Dendritic cell treated with granulocyte-macrophage colony-stimulating factor and Interleukin-4, amounts not matched to agents 40 ng/mL and 50 ng/mL, for 4 days (primary cell): Measurements from ENCODE around the gene DCDC2.
"Not testable (repeated sequence)": the region's sequence is repeated elsewhere in the genome, so short reads cannot be mapped to it uniquely, and the experiment has no call there.

Experiments used
- H3K27ac Mint-ChIP-seq: one replicate; pipeline ENCODE4 v1.8.0; 2022; ENCODE audit warnings: mild to moderate bottlenecking, mixed read lengths
- H3K27me3 Mint-ChIP-seq: one replicate; pipeline ENCODE4 v1.8.0; 2022; ENCODE audit warnings: mild to moderate bottlenecking, mixed read lengths
- H3K36me3 Mint-ChIP-seq: one replicate; pipeline ENCODE4 v1.8.0; 2022; ENCODE audit warnings: low read depth, mixed read lengths
- H3K4me1 Mint-ChIP-seq: one replicate; pipeline ENCODE4 v1.8.0; 2022; ENCODE audit warnings: low read depth, mixed read lengths
- H3K4me3 Mint-ChIP-seq: one replicate; pipeline ENCODE4 v1.8.0; 2022; ENCODE audit warnings: mild to moderate bottlenecking, moderate library complexity, mixed read lengths
- H3K9me3 Mint-ChIP-seq: one replicate; pipeline ENCODE4 v1.8.0; 2022; ENCODE audit warnings: mixed read lengths
- intact Hi-C: fragments of 100-400 bp; cut with micrococcal nuclease; formaldehyde crosslinking; loops from one replicate; pipeline ENCODE4 v1.15.0; 2022

The DCDC2 gene

DNA sequence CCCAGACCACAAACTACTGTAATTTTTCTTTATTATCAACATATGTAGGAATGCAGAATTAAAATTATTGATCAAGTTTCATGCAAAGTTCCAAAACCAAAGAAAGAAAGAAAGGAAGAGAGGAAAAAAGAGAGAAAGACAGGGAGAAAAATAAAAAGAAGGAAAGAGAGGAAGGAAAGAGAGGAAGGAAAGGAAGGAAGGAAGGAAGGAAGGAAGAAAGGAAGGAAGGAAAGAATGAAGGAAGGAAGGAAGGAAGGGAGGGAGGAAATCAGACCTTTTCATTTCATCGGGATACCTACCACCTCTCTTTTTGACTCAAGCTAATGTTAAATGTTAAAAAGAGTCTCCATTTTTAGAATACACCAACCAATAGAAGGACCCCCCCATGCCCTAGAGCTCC lies 31.9 kb downstream of the DCDC2 start:
- intact Hi-C loops = no loop called here
- Mint-ChIP-seq H3K4me3 (no peak overlapping the region), H3K27me3 (peaks cover 1% of the 10 kb centered on the region), H3K36me3 (no peaks in the 10 kb centered on the region), H3K4me1 (no peaks in the 10 kb centered on the region), H3K9me3 (no peaks in the 10 kb centered on the region), H3K27ac (no peak overlapping the region)

DNA sequence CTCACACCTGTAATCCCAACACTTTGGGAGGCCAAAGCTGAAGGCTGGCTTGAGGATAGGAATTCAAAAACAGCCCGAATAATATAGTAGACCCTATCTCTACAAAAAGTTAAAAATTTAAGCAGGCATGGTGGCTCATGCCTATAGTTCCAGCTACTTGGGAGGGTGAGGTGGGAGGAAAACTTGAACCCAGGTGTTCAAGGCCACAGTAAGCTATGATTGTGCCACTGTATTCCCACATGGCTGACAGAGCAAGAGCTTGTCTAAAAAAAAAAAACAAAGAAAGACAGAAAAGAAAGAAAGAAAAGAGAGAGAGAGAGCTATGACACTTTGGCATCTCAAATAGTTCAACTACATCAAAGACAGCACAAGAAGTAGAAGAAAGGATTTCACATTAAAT lies 33.2 kb downstream of the DCDC2 start:
- H3K4me1 Mint-ChIP-seq = no peaks in the 10 kb centered on the region
- H3K27ac Mint-ChIP-seq = no peak overlapping the region
- intact Hi-C loops = no loop called here
- peaks cover 1% of the 10 kb centered on the region for H3K27me3 Mint-ChIP-seq
- H3K9me3 Mint-ChIP-seq = no peaks in the 10 kb centered on the region
- H3K4me3 Mint-ChIP-seq = no peak overlapping the region
- H3K36me3 Mint-ChIP-seq = no peaks in the 10 kb centered on the region

- Mint-ChIP-seq H3K27me3 (peaks cover 1% of the 10 kb centered on the region), H3K36me3 (no peaks in the 10 kb centered on the region), H3K4me3 (no peak overlapping the region), H3K27ac (no peak overlapping the region), H3K4me1 (no peaks in the 10 kb centered on the region), H3K9me3 (no peaks in the 10 kb centered on the region)
- intact Hi-C loops = no loop called here
These were observed 34.1 kb downstream of the DCDC2 start for GRCh38 chr6:24323632-24324337.

- intact Hi-C loops = no loop called here
- no peaks in the 10 kb centered on the region for H3K9me3 Mint-ChIP-seq
- peaks cover 1% of the 10 kb centered on the region for H3K27me3 Mint-ChIP-seq
These were observed 34.9 kb downstream of the DCDC2 start for GRCh38 chr6:24322924-24323323.

DNA sequence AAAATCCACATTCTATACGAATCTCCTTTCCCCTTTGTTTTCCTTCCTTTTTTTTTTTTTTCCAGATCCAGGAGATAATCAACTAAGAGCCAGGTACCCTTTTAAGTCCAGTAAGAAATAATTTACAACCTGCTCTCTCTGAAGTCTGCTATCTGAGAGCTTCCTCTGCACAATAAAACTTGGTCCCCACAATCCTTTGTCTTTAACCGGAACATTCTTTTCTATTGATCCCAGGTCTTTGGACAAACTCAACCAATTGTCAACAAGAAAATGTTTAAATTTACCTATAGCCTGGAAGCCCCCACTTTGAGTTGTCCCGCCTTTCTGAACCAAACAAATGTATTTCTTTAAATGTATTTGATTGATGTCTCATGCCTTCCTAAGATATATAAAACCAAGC lies 35.4 kb downstream of the DCDC2 start:
- H3K27ac Mint-ChIP-seq, H3K9me3 Mint-ChIP-seq, H3K27me3 Mint-ChIP-seq, H3K36me3 Mint-ChIP-seq, H3K4me3 Mint-ChIP-seq, H3K4me1 Mint-ChIP-seq, intact Hi-C loops: not testable (repeated sequence)

More at GRCh38 chr6:24322924-24323323, 34.9 kb downstream of the DCDC2 start:
- H3K4me1 Mint-ChIP-seq = no peaks in the 10 kb centered on the region
- no peaks in the 10 kb centered on the region for H3K36me3 Mint-ChIP-seq
- H3K4me3 Mint-ChIP-seq = no peak overlapping the region
- no peak overlapping the region for H3K27ac Mint-ChIP-seq

GRCh38 chr6:24321538-24322162 lies 36.2 kb downstream of the DCDC2 start:
- Mint-ChIP-seq H3K27ac (no peak overlapping the region), H3K9me3 (no peaks in the 10 kb centered on the region), H3K36me3 (no peaks in the 10 kb centered on the region), H3K4me1 (no peaks in the 10 kb centered on the region), H3K4me3 (no peak overlapping the region), H3K27me3 (peaks cover 1% of the 10 kb centered on the region)
- intact Hi-C loops = no loop called here

DNA sequence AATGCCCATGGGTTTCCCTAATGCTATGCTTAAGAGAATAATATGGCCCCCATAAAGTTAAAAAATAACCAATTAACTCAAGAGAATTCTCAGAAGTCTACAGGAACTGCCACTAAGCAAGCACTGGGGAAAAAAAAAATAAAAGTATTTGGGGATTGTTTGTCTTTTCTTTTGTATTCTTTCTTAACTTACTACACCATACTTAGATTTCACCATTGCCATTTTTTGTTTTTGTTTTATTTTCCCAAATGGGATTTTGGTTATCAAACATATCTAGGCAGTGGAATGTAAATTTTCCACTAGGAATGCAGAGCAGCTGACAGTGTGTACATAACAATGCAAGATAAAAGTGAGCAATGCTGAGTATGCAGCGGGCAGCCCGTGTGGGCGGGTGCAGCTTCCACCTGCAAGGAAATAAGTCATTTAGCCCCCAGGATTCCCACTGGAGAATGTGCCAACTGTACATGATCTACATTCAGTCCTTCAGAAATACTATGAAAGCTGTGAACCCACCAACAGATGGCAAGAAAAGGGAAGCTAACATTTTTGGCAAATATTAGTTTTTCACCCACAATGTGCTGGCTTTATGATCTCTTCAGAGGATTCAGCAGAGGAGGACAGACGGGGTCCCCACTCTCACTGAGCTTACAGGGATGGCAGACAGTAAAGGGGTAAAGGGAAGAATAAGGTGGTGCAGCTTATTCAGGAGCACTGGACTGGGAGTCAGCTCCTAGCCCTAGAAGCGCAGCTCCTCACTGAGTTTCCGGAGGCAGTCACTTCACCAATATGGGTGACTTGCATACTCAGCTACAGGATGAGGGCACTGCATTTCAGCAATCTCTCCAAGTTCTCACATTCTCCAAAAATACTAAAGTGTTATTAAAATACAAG lies 44.4 kb downstream of the DCDC2 start:
- H3K27me3 Mint-ChIP-seq = no peaks in the 10 kb centered on the region
- no peak overlapping the region for H3K4me3 Mint-ChIP-seq
- H3K4me1 Mint-ChIP-seq = no peaks in the 10 kb centered on the region
- peaks cover 22% of the 10 kb centered on the region for H3K9me3 Mint-ChIP-seq
- H3K27ac Mint-ChIP-seq = no peak overlapping the region
- no peaks in the 10 kb centered on the region for H3K36me3 Mint-ChIP-seq
- intact Hi-C loops = no loop called here

DNA sequence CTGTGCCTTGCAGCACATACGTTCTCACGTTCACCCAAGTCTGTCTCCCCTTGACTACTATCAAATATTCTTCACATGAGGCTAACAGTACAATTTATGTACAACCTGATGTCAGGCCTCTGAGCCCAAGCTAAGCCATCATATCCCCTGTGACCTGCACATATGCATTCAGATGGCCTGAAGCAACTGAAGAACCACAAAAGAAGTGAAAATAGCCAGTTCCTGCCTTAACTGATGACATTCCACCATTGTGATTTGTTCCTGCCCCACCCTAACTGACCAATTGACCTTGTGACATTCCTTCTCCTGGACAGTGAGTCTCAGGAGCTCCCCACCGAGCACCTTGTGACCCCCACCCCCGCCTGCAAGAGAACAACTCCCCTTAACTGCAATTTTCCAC lies 46.1 kb downstream of the DCDC2 start:
- H3K27me3 Mint-ChIP-seq, H3K4me1 Mint-ChIP-seq, H3K4me3 Mint-ChIP-seq, H3K27ac Mint-ChIP-seq, intact Hi-C loops, H3K36me3 Mint-ChIP-seq: not testable (repeated sequence)
- peaks cover 22% of the 10 kb centered on the region for H3K9me3 Mint-ChIP-seq

DNA sequence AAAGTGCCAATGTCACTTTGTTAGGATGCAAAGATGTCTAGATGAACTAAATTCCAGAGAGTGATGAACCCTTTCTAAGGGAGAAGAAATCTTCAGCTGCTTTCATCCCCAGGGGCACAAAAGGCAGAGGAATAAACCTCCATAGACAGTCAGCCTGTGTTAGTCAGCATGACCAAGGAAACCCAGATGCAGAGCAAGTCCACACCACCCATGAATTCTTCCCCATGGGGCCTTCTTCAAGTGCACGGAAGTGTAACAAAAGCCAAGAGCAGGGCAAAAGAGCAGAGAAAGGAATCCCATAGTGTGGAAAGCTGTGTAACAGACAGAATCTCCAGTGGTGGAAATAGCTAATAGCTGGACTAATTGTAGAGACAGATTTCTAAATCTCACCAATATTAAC lies 50.0 kb downstream of the DCDC2 start:
- Mint-ChIP-seq H3K27me3 (no peaks in the 10 kb centered on the region), H3K9me3 (peaks cover 22% of the 10 kb centered on the region), H3K27ac (no peak overlapping the region), H3K36me3 (no peaks in the 10 kb centered on the region), H3K4me1 (no peaks in the 10 kb centered on the region), H3K4me3 (no peak overlapping the region)
- intact Hi-C loops = no loop called here

DNA sequence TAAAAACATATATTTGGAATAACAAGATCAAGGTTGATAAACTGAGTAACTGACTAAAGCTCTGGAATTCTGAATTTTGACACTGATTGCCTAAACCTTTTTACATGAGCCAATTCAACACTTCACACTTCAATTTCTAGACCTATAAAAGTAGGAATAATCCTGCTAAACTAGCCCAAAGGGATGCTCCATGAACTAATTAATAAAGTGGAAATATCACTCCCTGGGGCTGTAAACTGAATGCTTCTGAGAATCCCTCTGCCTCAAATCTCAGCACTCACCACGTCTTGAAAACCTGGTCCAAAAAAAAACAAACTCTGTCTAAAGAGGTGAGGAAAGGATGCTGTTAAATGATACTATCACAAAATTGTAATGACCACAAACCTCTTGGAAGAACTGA lies 50.9 kb downstream of the DCDC2 start:
- Mint-ChIP-seq H3K9me3 (peaks cover 17% of the 10 kb centered on the region), H3K4me1 (no peaks in the 10 kb centered on the region), H3K27ac (no peak overlapping the region), H3K36me3 (no peaks in the 10 kb centered on the region), H3K27me3 (no peaks in the 10 kb centered on the region), H3K4me3 (no peak overlapping the region)
- intact Hi-C loops = no loop called here

- Mint-ChIP-seq H3K4me3 (no peak overlapping the region), H3K9me3 (peaks cover 8% of the 10 kb centered on the region), H3K36me3 (no peaks in the 10 kb centered on the region), H3K27me3 (no peaks in the 10 kb centered on the region), H3K27ac (no peak overlapping the region), H3K4me1 (no peaks in the 10 kb centered on the region)
- intact Hi-C loops = no loop called here
These were observed 51.8 kb downstream of the DCDC2 start for GRCh38 chr6:24306038-24306437.

- Mint-ChIP-seq H3K27ac (no peak overlapping the region), H3K27me3 (no peaks in the 10 kb centered on the region), H3K9me3 (peaks cover 25% of the 10 kb centered on the region), H3K36me3 (no peaks in the 10 kb centered on the region), H3K4me3 (no peak overlapping the region), H3K4me1 (no peaks in the 10 kb centered on the region)
- intact Hi-C loops = no loop called here
These were observed 60.9 kb downstream of the DCDC2 start for GRCh38 chr6:24296944-24297343.

DNA sequence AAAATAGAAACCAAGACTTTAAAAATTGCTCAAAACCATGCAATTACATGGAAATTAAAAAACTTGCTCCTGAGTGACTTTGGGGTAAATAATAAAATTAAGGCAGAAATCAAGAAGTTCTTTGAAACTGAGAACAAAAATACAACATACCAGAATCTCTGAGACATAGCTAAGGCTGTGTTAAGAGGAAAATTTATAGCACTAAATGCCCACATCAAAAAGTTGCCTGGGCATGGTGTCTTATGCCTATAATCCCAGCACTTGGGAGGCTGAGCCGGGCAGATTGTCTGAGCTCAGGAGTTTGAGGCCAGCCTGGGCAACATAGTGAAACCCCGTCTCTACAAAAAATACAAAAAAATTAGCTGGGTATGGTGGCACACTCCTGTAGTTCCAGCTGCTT lies 64.0 kb downstream of the DCDC2 start:
- H3K4me1 Mint-ChIP-seq, H3K27ac Mint-ChIP-seq, H3K4me3 Mint-ChIP-seq, H3K36me3 Mint-ChIP-seq, H3K27me3 Mint-ChIP-seq, intact Hi-C loops: not testable (repeated sequence)
- H3K9me3 Mint-ChIP-seq = peaks cover 25% of the 10 kb centered on the region

- Mint-ChIP-seq H3K9me3 (no peaks in the 10 kb centered on the region), H3K27ac (no peak overlapping the region), H3K36me3 (no peaks in the 10 kb centered on the region), H3K27me3 (no peaks in the 10 kb centered on the region), H3K4me1 (no peaks in the 10 kb centered on the region), H3K4me3 (no peak overlapping the region)
- intact Hi-C loops = loop anchor here (10.0 kb wide), 2 partner anchors 98 to 408 kb away; no protein-coding TSS in a partner anchor
These were observed 70.6 kb downstream of the DCDC2 start for GRCh38 chr6:24287239-24287638.
